ENCODE measurements around the gene CELF2.

Gene CELF2

DNA sequence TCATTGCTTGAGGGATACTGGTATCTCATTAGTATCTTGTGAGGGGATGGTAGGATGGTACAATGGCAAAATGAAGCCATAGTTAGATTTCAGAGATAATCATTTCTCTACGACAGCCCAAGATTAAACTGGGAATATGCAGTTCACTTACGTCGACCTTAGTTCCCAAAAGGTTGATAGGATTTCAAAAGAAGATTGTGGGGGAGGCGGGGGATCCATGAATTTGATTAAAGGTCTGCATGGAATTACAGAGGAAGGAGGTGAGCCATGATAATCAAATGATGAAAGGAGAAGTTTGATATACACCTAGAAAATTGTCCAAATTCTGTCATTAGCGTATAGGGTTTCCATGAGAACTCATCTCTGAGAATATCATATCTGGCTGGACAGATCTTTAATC, 206.6 kb downstream of the CELF2 start:
- no peak for DNase-seq (ENCODE audit: low spot score)

DNA sequence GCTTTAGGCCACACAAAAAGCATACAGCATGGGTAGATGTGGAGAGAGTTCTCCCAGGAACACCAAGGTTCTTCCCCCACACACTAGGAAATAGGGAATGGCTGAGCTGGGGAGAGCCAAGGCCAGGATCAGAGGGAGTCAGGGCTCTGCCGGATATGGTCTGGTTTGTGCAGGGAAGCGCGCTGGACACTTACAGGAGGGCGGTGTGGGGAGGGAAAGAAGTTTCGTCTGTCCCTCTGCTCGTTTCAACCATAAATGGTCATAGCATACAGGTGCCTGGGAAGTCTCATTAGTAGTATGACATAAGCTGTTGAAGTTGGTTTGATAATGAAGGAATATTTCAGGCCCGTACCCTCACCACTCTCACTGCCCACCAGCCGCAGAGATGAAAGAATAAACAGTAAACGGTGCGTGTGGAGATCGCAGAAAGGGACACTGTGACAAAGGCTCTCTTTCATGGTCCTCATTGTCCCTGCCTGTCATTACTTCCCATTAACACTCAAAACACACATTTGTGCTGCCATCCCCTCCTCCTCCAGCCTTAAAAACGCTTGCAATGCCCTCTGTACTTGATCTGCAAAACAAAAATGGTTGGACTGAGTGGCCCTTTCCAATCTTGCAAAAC, 207.2 kb downstream of the CELF2 start:
- no peak for DNase-seq (ENCODE audit: low spot score)

DNA sequence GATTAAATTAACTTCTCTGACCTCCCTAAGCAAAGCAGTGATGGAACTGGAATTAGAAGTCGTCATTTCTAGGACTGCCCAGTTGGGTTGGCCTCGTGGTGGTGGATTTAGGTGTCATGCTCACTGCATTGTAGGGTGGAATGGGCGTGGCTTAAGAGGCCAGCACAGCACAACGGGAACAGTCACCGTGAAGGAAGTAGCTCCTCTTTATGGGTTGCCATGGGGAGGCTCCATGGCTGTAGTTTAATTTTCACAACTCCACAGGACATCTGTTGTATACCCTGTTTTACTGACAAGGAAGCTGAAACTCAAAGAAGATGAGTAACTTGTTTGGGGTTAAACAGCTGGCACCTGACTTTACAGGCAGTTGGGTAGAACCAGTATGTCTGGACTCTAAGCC, 208.3 kb downstream of the CELF2 start:
- DNase-seq (ENCODE audit: low spot score): no peak

DNA sequence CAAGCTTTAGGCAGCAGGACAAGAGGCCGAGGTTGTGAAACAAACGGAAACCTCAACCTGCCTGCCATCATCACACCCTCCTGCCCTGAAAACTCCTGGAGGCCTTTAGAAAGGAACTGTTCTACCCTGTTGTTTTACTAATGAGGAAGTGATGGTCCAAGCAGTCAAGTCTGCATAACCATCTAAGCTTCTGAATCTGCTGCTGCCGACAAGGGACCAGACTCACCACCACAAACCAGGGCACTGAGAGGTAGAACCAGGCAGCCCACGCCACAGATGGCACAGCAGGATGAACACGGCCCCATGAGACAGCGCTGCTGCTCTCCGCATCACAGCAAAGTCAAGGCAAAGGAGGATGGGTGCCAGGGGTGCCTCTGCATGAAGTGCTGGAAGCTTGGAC, 209.4 kb downstream of the CELF2 start:
- DNase-seq (ENCODE audit: low spot score): no peak

DNA sequence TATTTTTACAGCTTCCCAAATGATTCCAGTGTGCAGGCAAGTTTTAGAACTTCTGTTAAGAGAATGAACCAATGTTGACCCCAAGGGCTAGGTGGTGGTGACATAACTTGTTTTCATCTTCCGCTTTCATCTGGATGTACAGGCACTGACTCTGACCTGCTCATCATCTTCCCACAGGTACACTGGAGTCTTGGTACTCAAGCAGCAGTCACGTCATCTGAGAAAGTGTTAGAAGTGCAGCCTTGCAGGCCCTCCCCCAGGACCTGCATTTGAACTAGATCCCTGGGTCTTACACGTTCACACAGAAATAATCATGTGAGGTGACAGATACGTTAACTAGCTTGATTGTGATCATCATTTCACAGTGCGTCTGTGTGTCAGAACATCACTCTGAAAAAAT, 212.2 kb downstream of the CELF2 start:
- DNase-seq (ENCODE audit: low spot score): no peak

DNA sequence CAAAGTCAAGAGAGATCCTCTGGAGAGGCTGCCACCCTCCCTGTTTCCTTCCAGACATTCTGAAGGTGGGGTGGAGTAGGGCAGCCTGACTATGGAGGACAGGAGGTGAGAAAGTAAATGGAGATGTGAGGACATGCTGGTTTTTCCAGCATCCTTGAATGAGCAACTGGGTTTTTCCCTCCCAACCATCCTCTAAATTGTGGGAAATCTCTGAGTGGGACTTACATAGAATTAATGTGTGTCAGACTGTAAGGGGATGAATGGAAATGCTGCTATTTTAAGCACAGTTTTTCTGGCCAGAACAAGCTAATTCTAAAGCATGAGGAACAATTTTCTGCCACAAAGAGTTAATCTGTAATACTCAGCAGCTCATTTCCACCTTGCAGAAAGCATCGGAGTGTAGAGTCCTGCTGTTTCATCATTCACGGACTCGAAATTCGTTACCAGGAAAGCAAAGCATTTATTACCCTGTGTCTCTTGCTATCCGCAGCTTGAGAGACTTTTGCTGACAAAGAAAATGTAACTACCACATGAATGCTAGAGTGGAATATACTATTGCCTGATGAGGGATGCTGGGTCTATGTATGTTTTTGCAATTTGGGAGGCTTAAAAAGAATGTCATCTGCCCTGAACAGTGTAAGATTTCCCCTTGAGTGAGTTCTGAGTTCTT, 213.0 kb downstream of the CELF2 start:
- no peak for DNase-seq (ENCODE audit: low spot score)

DNA sequence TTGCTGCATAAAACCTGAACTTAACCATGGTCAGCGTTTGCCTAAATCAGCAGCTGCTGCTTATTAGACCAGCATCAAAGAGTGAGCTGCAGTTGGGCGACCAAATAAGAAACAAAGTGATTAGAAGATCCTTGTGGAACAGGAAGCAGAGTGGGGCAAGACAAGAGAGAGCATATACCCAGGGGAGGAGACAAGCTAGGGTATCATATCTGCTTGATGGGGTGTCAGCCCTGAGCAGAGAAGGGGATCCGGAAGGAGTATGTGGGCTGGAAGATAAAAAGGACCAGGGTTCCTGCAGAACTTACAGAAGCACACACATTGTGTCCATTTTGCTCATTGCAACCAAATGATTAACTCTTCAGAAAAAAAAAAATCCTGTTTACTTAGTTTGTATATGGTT, 213.6 kb downstream of the CELF2 start:
- DNase-seq (ENCODE audit: low spot score): no peak

DNA sequence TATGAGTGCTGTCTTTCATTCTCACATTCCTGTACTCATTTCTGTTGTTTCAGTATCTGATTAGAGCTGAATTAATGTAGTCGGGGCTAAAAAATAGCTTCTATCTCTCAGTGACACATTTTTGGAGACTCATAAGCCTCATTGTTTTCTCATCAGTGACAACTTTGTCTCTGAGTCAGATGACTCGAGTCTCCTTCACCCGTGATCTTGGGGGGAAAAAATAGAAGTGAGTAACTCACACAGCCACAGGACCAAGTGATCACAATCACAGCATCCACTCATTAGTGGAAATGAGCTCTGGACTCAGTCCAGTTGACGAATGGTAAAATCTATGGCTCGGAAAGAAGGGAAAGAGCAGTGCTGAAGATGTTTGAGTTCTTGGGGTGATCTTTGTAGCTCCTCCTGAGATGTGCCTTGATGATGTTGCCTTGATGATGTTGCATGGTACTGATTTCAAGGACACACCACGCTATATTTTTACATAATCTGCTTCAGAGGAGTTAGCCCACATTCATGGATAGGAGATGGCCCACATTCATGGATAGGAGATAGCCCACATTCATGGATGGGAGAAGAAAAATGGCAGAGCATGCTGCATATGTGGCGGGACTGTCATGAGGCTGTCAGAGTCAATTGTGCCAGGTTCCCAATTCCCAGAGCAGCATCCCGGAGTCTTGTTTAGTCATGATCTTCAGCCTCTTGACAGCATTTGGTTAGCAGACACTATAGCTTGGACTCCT, 214.7 kb downstream of the CELF2 start:
- DNase-seq (ENCODE audit: low spot score): no peak

DNA sequence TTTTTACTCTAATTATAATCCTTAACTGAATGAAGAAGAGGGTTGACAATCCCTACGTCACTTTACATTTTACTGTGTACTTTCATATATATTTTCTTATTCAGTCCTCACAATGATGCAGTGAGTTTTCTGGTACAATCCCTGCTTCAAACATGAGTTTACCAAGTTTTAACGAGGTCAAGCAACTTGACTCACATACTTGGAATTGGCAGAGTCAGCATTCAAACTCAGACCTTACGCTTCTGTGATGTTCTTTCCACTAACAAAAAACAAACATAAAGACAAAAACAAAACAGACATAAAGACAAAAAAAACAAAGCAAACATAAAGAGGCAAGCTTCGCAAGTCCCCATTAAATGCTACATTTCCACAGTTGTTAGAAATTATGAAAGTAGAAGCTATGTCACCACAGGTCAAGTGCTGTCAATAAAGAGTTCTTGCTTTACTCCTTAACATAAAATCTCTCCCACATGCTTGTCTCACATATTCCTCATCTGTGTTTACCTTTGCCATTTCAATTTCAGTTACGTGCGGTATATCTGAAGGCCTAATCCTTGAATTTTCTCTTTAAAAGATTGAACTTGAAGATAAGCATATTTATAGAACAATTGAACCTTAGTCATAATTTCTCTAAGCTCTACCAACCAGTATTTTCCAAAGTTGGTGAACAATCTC, 217.3 kb downstream of the CELF2 start:
- DNase-seq (ENCODE audit: low spot score): no peak

DNA sequence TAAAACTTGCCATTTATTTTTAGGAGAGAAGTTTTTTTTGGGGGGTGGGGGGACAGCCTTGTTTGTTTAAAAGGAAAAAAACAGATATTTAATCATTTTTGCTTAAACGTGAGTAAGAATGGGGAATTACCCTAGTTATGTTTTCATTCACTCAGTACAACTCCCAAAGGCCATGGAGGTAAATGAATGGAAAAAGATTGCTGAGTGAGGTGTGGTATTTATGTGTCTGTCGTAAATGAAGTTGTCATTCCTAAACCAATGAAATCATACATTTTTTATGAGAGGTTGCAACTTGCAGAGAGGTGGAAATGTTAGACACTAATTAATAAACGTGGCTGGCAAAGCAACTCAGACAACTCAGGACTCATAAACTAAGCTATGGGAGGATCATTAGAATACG, 218.1 kb downstream of the CELF2 start:
- no peak for DNase-seq (ENCODE audit: low spot score)

DNA sequence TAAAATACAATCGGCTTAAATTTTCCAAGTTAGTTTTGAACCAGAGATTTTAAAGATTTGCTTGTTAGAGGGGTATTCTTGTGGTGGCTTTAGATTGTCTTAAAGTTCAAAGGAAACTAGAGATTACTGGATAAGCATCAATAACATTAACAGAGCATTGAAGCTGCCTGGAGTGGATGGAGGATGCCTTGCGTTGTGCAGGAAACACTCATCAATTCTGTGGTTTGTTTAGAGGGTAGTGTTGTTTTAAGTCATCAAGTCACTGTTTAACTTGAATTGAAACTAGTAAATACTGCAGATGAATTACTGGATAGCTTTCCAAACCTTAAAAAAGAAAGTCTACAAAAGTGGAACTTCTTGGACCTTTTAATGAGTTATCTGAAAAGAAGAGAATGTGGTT, 218.6 kb downstream of the CELF2 start:
- DNase-seq (ENCODE audit: low spot score): no peak

DNA sequence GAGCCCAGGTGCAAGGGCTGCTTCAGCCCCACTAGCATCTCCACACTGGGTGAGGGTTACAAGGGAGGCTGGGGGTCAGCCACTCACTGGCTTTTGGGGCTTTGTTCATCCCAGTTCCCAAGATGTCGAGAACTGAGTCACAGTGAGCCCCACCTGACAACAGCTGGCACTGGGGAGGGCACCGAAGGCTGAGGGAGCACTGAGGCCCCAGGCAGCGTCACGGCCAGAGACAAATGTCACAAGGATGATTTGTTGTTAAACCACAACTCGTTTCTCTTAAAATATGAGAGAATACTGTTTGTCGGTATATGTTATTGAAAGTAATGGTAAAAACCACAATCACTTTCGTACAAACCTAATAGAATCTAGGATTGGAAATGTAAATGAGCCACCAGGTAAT, 219.9 kb downstream of the CELF2 start:
- DNase-seq (ENCODE audit: low spot score): no peak

DNA sequence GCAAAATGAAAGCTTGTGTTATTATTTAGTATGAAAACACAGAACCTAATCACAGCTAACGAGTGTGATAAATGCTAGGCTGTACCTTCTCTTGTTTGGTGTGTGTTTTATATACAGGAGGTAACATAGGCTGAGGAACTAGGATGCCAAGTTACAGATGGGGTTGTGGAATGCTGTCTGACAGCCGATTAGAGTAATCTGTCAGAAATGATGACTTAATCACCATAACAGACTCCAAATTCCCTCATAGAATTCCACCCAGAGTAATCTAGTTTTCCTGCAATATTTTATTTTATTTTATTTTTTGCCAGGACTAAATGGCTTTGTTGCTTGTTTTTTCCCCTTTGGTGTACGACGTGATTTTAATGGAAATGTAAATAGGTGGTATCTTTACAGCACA, 221.2 kb downstream of the CELF2 start:
- DNase-seq (ENCODE audit: low spot score): no peak

DNA sequence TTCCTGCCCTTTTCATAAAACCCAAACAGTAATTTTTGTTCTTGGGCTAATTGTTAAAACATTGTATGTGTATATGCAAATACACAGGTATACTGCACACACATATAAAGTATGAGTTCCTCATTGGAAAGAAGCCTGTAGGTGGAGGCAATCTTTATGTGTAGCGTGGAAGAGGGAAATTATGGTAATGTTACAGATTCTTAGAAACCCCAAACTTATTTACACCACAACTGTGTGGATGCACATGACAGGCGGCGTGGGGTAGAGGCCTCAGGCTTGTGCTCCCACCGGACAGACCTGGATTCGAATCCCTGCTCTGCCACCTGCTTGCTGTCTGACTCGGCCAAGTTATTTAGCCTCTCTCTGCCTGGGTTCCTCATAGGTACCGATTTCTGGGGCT, 223.0 kb downstream of the CELF2 start:
- no peak for DNase-seq (ENCODE audit: low spot score)

DNA sequence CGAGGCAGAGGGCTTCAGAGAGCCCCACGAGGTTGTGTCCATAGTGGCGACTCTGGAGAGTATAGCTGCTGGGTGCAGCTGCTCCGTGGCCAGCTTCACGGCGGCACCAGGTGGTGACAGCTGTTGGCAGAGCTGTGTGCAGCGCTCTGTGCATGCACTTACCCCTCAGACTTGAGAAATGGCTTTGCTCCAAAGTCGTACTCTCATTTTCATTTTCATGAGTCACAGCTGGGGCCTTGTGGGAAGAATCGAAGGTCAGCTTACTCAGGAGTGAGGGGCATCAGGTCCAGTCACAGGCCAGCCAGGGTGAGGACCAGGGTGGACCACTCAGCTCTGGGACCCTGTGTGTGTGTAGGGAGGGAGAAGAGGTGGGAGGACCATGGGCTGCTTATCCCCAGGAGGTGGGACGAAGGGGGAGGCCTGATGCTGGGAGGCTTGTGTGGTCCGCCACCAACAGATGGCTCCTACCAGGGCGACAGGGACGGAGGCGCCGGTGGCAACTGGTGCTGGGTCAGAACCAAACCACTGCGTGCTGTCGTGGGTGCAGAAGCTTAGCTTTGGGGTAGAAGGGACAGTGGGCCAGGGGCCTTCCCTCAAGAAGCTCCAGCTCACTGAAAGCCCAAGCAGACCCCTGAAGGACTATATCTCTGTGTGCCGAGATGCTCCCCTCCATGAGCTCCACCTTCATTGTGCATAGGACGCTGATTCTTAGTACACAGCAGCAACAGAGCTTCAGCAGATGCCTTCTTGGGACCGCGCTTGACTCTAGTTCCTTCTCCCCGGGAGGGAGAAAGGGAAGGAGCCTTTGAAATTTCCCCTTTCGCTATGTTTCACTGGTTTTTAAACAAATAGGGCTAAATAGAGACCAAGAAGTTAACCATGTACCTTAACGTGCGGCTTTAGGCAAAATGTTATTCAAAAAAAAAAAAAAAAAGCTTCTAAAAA, 225.0 kb downstream of the CELF2 start:
- DNase-seq (ENCODE audit: low spot score): peak; percentile 47

DNA sequence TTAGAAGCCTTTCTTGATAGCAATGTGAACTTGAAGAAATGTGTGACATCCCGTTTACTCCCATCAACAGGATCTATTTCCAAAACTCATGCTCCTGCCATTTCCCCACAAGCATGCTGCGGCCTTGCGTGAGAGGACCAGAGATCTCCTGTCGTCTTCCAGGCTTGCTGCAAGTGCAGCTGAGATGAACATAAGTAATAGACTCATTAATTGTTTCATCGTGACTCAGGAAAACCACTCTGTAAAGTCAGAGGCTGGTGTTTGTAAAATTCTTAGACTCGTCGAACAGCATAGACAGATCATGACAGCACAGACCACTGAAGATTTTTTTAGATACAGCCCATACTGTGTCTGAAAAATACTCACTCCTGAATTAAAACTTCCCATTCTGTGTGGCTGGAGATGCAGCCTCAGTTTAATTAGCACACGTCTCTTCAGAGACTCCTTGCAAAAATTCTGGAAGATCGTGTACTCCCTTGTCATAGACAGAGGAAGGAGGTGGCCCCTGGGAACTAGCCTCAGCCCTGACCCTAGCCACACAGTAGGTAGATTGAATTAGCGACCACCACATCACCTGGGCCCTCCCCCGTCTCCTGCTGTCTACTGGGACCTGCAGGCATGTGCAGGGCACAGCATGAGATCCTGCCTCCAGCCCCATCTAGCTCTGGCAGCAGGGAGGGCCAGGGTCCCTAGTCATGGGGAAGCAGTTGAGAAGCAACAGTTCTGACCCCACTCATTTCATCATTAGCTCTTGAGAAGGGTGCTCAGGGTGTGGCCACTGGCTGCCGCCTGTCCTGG, 226.0 kb downstream of the CELF2 start:
- no peak for DNase-seq (ENCODE audit: low spot score)

DNA sequence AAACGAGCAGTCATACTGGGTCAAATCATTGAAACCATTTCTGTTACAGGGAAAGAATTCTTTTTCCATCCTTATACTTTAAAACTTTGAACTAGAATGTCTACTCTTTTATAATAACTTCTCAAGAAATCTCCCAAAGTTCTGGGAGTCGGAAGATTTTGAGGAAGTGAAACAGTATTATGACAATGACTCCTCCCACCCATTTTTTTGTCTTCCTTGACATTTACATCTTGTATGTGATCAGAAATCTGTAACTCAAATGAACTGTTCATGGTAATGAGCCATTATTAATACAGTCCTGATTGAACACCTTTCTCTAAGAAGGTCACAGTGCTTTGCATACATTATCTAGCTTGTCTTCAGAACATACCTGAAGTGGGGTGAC, 227.4 kb downstream of the CELF2 start:
- no peak for DNase-seq (ENCODE audit: low spot score)

DNA sequence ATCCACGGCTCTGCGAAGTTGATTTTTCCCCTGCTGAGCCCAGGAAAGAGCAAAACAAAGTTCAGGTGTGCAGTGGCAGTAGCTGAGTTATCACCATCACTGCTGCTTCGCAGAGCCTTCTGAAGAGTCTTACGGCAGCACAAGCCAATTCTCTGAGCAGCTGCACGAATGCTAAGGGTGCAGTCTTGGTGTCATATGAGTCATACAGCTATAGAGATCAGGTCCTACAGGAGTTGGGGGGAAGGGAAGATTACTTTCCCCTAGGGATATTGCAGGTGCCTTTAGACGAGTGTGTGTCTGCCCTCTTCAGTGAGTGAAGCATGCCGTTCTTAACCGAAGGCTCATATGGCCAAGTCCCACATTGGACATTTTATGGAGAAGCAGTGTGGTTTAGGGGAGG, 227.8 kb downstream of the CELF2 start:
- DNase-seq (ENCODE audit: low spot score): no peak

DNA sequence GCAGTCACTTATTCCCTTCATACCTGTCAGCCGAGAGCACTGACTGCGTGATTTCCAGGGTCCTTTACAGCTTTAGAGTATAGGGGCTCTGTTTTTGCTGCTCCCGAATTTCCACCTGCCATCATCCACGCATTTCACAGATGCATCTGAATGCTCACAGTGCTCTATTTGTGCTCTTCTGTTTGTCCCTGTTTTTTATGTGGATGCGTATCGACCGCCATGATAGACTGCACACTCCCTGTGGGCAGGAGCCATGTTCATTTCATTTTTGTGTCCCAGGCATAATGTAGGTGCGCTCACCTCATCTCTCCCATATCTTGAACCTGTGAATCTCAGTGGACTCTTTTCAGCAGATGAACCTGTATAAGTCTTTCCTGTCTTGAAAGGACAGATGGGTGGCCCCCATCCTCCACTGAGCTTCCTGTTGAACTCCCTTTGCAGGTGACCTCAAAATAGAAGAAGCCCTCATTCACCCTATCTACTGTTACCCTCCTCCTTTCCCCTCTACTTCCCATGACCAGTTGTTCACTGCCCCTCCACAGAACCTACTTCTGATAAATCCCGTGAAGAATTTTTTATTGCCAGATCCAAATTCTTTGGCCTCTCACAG, 228.4 kb downstream of the CELF2 start:
- DNase-seq (ENCODE audit: low spot score): no peak

DNA sequence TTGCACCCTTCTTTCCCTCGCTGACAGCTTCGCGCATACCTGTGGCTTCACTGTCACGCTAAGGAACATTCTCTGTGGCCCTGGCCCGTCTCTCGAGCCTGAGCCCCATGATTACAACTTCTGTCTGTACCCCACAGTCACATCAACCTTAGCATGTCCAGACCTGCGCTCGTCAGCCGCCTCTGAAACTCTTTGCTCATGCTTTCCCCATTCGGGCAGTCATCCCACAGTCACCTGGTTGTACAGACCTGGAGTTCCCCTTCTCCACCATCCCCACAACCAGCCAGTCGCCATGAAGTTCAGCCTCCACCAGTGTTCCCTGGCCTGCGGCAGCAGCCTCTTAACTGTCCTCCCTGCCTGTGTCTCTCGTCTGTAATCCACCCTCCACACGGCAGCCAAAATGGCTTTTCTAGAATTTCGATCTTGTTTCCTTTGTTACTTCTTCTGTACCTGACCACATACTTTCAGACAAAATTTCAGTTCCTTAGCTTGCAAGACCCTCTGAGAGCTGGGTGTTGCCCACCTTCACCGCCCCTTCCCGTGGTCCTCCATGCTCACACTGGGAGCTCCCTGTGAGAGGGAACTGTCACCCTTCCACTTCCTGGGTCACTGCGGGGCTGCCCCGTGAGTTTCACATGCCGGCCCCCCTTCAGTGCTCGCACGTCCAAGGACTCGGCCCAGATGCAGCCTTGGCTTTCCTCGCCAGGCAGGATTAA, 229.2 kb downstream of the CELF2 start:
- no peak for DNase-seq (ENCODE audit: low spot score)

All from Ammon's horn (tissue), 1 donor.